Mammary epithelial cell (primary cell): ENCODE data around the gene AGR2.

Experiments used
- CTCF ChIP-seq, 2 donors: IDR thresholded peaks in 1 of 2; conservative IDR thresholded peaks in 1 of 2; 2 replicates each; pipeline ENCODE4 v1.5.1; 2011 to 2012; ENCODE audit warnings: inconsistent platforms in 2 of 2, low read length in 2 of 2, mild to moderate bottlenecking in 2 of 2, control low read depth in 1 of 2, low read depth in 1 of 2; ENCODE audit not compliant: insufficient read depth in 1 of 2; ENCODE audit errors: extremely low read depth in 1 of 2
- EZH2 ChIP-seq: IDR thresholded peaks from 2 replicates; pipeline ENCODE4 v1.6.1; 2012; ENCODE audit warnings: low read length, inconsistent platforms, borderline replicate concordance

DNA sequence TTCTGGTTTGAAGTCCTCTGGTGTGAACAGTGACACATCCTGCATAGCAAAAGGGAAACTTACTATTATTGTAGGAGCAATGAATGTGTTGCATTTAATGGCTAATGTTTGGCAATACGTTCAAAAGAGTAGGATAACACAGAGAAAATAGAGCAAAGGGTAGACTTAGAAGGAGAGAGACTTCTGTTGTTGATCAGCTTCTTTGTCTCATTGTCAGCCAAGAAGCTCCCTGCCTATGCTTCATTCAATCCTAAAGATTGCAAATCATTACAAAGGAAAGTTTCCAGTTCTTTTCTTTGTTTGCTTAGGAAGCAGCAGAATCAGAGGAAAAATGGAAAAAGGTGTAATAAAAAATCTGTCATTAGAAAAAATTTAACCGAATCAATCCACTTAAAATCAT lies 59.2 kb downstream of the AGR2 start:
- TF ChIP-seq EZH2 (no peak), CTCF (conservative IDR thresholded peaks at IDR 0.05 in 1 of 2, IDR thresholded peaks at IDR 0.05 in 1 of 2; ENCODE audit: extremely low read depth in 1 of 2, insufficient read depth in 1 of 2, low read depth in 1 of 2, low read length in 2 of 2) (no peak)
